Lower lobe of right lung (tissue), 2 donors: ENCODE data around the gene BRD7. TPM values are rescaled to one million over a fixed set of nuclear protein-coding genes. Genes with fewer than 3 reads are reported as not detected.
A peak's percentile ranks its signal among the peaks of the same experiment; 100 is the strongest.

ENCODE experiments used
- ATAC-seq, 2 donors: fragments of 200-7000 bp; cut with Tn5 transposase; one replicate each; pipeline ENCODE4 v1.9.1; 2020 to 2022; ENCODE audit warnings: mild to moderate bottlenecking in 2 of 2, moderate library complexity in 2 of 2
- DNase-seq: peaks from one replicate; pipeline ENCODE4 v3.0.0-alpha.2; 2020
- H3K27ac ChIP-seq: fragments of 200-600 bp; one replicate; pipeline ENCODE4 v1.8.0; 2022
- H3K27me3 ChIP-seq: fragments of 200-600 bp; one replicate; pipeline ENCODE4 v1.8.0; 2022; ENCODE audit warnings: low read depth
- H3K36me3 ChIP-seq: fragments of 200-600 bp; one replicate; pipeline ENCODE4 v1.8.0; 2022; ENCODE audit warnings: mild to moderate bottlenecking
- H3K4me1 ChIP-seq: fragments of 200-600 bp; one replicate; pipeline ENCODE4 v1.8.0; 2022
- H3K4me3 ChIP-seq: fragments of 200-600 bp; one replicate; pipeline ENCODE4 v1.8.0; 2022; ENCODE audit warnings: mild to moderate bottlenecking
- H3K9me3 ChIP-seq: fragments of 200-600 bp; one replicate; pipeline ENCODE4 v1.8.0; 2022
- CTCF ChIP-seq: fragments of 200-600 bp; IDR thresholded peaks from one replicate; pipeline ENCODE4 v1.8.0; 2022; ENCODE audit warnings: antibody characterized with exemption, mild to moderate bottlenecking
- intact Hi-C: fragments of 100-400 bp; cut with DNase I; formaldehyde crosslinking; loops from one replicate; pipeline ENCODE4 v1.11.0; 2022
- microRNA-seq: library from miRNA; unstranded; fragments of <30 nt; microRNA quantifications from one replicate; pipeline ENCODE4 v1.2.0, GENCODE V29; 2020; ENCODE audit warnings: borderline number of aligned reads
- total RNA-seq: library from RNA; stranded (reverse); fragmentation: NEBNext Ultra II Directional; extraction: Animal tissue kit (Norgen Biotek cat#: 25700); gene quantifications from one replicate; pipeline ENCODE4 v1.2.1, GENCODE V29; 2021
- donor health status: DM: no; HTN: yes; CAD: no; lungs with severe emphysema.

Gene BRD7
- total RNA-seq, 1 donor from 2014 or later: 76.3 TPM

DNA sequence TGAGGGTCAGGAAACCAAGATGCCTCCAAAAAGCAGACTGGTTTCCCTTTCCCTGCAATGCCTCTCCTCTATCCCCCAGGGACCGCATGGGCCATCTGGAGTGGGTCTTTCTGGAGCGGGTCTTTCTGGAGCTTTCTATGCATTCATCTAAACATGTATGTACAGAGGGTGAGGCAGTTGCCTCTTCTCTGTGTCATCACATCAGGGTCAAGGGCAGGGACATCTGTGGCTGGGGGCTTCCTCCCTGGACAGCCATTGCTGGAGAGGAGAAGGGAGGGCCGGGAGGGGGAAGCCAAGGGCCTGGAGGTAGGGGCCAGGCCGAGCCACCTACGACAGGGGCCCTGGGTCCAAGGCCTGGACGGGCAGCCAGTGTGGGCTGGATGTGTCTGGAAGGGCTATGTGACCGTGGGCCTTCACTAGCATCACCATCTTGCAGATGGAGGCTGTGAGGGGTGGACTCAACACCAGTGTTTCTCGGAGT lies 101.6 kb downstream of the BRD7 start:
- intact Hi-C loops: no loop called here
- peak overlapping the region; percentile 81 for H3K27ac ChIP-seq
- no peak for TF ChIP-seq CTCF
- no peaks in the 10 kb centered on the region for H3K27me3 ChIP-seq
- no peaks in the 10 kb centered on the region for H3K9me3 ChIP-seq
- H3K4me1 ChIP-seq: peaks cover 53% of the 10 kb centered on the region
- peak overlapping the region; percentile 58 for H3K4me3 ChIP-seq
- H3K36me3 ChIP-seq: no peaks in the 10 kb centered on the region
- no peak for ATAC-seq
- peak; percentile 37 for DNase-seq

DNA sequence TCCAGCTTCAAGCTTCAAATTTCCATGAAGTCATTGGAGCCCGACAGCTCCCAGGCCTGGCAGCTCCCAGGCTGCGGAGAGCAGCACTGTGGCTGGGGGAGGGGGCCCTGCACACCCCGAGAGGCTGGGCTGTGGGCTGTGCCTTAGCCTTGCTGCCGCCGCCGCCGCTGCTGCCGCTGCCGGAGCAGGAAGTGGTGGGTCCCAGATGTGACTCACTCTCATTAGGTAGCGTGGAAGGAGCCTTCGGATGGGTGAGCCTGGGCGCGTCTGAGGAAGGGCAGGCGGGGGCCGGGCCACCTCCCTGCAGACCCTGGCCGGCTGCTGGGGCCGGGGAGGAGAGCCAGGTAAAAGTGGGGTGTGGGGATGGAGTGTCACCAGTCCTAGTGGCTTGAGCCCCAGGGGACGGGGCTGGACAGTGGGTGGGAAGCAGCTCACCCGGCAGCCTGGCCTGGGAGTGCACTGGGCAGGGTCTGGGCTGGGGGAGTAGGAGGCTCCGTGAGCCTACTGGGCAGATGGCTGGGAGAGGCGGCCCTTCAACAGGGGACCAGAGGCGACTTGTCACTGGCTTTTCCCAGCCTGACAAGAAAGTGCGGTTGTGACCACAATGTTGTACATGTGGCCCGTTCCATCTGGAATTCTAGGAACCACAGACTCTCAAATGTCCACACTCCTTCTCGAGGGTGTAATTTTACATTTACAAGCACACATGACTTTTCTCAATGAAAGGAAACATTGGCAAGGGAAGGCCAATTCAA lies 102.3 kb downstream of the BRD7 start, which contains the start of gene ADCY7:
Gene ADCY7 (plus strand): TSS at position 215 of the 755 bp plus-strand sequence. CDS start 21,629 bp downstream, outside the sequence.
- intact Hi-C loops: no loop called here
- peak; percentile 83 to 89 for ATAC-seq
- Histone ChIP-seq H3K27me3 (no peaks in the 10 kb centered on the region), H3K36me3 (no peaks in the 10 kb centered on the region), H3K4me3 (peak within 1 kb of the TSS; percentile 58), H3K4me1 (peaks cover 60% of the 10 kb centered on the region), H3K9me3 (no peaks in the 10 kb centered on the region), H3K27ac (peak within 1 kb of the TSS; percentile 81)
- no peak for TF ChIP-seq CTCF
- DNase-seq: peak; percentile 84

Small RNA genes lying within 50 kb of the gene (microRNA-seq; reads per million reads assigned to microRNA genes)
- gene MIR6771: not detected

Other genes with a start within 250 kb of the BRD7 start
- gene TENT4B, start 215.7 kb downstream of the BRD7 start, total RNA-seq: 12.8 TPM
- gene ADCY7, start 102.4 kb downstream of the BRD7 start, total RNA-seq: 115 TPM
- gene NKD1, start 179.4 kb upstream of the BRD7 start, total RNA-seq: 30.7 TPM